IMR-90 (cell line): Measurements from ENCODE around the gene STAT6. TPM values are rescaled to one million over a fixed set of nuclear protein-coding genes. Genes with fewer than 3 reads are reported as not detected.

Source experiments
- ATAC-seq: fragments of 200-7000 bp; cut with Tn5 transposase; 2 replicates; pipeline ENCODE4 v1.9.1; 2020; ENCODE audit warnings: low read depth, mild to moderate bottlenecking, moderate library complexity
- BruUV-seq: library from RNA; stranded (reverse); fragments of 400-500 nt; replicated peaks from 2 replicates; lab custom pipeline; 2021; lab: Mats Ljungman, UMichigan
- CTCF ChIA-PET: fragments of 300-600 bp; formaldehyde crosslinking; extraction: SDS; loops from one replicate; lab custom pipeline; 2021; ENCODE audit warnings: antibody characterized with exemption; lab: Yijun Ruan, JAX
- POLR2A ChIA-PET: fragments of 300-600 bp; sonication (Branson Sonifier 250); formaldehyde crosslinking; loops from one replicate; lab custom pipeline; 2022; ENCODE audit warnings: antibody characterized with exemption; ENCODE audit not compliant: unreplicated experiment; lab: Charles Lee
- DNase-seq: peaks from one replicate; pipeline ENCODE4 v3.0.0; 2013
- H2AFZ ChIP-seq: replicated peaks from 2 replicates; pipeline ENCODE3; 2013; ENCODE audit warnings: low read length, mild to moderate bottlenecking; ENCODE audit not compliant: poor library complexity
- H2AK5ac ChIP-seq: 2 replicates; pipeline ENCODE4 v1.6.1; 2013; ENCODE audit warnings: low read depth, low read length, inconsistent platforms
- H2AK9ac ChIP-seq: replicated peaks from 2 replicates; pipeline ENCODE3; 2013; ENCODE audit warnings: mild to moderate bottlenecking, low read depth, low read length, moderate library complexity; ENCODE audit not compliant: poor library complexity
- H2BK120ac ChIP-seq: 2 replicates; pipeline ENCODE4 v1.6.1; 2013; ENCODE audit warnings: low read depth, low read length, inconsistent platforms
- H2BK15ac ChIP-seq: 3 replicates; pipeline ENCODE4 v1.6.1; 2013; ENCODE audit warnings: low read depth, low read length, inconsistent platforms
- H2BK20ac ChIP-seq: 2 replicates; pipeline ENCODE4 v1.6.1; 2013; ENCODE audit warnings: low read depth, mild to moderate bottlenecking, inconsistent platforms, low read length, moderate library complexity
- H2BK5ac ChIP-seq: 2 replicates; pipeline ENCODE4 v1.6.1; 2013; ENCODE audit warnings: mild to moderate bottlenecking, low read depth, low read length, inconsistent platforms; ENCODE audit not compliant: poor library complexity, severe bottlenecking
- H3K14ac ChIP-seq: replicated peaks from 2 replicates; pipeline ENCODE4 v1.6.1; 2013; ENCODE audit warnings: low read depth, low read length, inconsistent platforms
- H3K18ac ChIP-seq: 2 replicates; pipeline ENCODE4 v1.6.1; 2013; ENCODE audit warnings: low read depth, low read length, control low read depth
- H3K23ac ChIP-seq: 2 replicates; pipeline ENCODE4 v1.6.1; 2013; ENCODE audit warnings: low read depth, low read length, inconsistent platforms
- H3K27ac ChIP-seq: 2 replicates; pipeline ENCODE4 v1.5.1; 2013; ENCODE audit warnings: mild to moderate bottlenecking, control low read depth, low read length; ENCODE audit not compliant: insufficient read depth
- H3K27me3 ChIP-seq: 2 replicates; pipeline ENCODE4 v1.6.1; 2013; ENCODE audit warnings: low read length; ENCODE audit not compliant: control insufficient read depth, insufficient read depth
- H3K36me3 ChIP-seq: 2 replicates; pipeline ENCODE4 v1.6.1; 2013; ENCODE audit warnings: low read length, mixed read lengths; ENCODE audit not compliant: control insufficient read depth, insufficient read depth
- H3K4ac ChIP-seq: 2 replicates; pipeline ENCODE4 v1.6.1; 2013; ENCODE audit warnings: low read depth, low read length, inconsistent platforms
- H3K4me1 ChIP-seq: 2 replicates; pipeline ENCODE4 v1.6.1; 2013; ENCODE audit warnings: low read length, mixed read lengths; ENCODE audit not compliant: control insufficient read depth, insufficient read depth
- H3K4me2 ChIP-seq: 2 replicates; pipeline ENCODE4 v1.6.1; 2013; ENCODE audit warnings: low read depth, mild to moderate bottlenecking, control low read depth, low read length, moderate library complexity
- H3K4me3 ChIP-seq: 2 replicates; pipeline ENCODE4 v1.5.1; 2013; ENCODE audit warnings: low read depth, mild to moderate bottlenecking, control low read depth, low read length, moderate library complexity; ENCODE audit not compliant: insufficient read depth
- H3K56ac ChIP-seq: 2 replicates; pipeline ENCODE4 v1.6.1; 2013; ENCODE audit warnings: low read length, inconsistent platforms; ENCODE audit not compliant: insufficient read depth; ENCODE audit errors: extremely low read depth
- H3K79me1 ChIP-seq, 2 experiments: 2 replicates each; pipeline ENCODE4 v1.6.1; 2013; ENCODE audit warnings: low read length in 2 of 2, inconsistent platforms in 1 of 2, low read depth in 1 of 2
- H3K9ac ChIP-seq: 2 replicates; pipeline ENCODE4 v1.6.1; 2013; ENCODE audit warnings: low read depth, low read length, control low read depth
- H3K9me1 ChIP-seq: 2 replicates; pipeline ENCODE4 v1.6.1; 2013; ENCODE audit warnings: low read length, inconsistent platforms; ENCODE audit not compliant: insufficient read depth
- H3K9me3 ChIP-seq: 2 replicates; pipeline ENCODE4 v1.6.1; 2013; ENCODE audit warnings: low read length; ENCODE audit not compliant: control insufficient read depth, insufficient read depth
- H4K20me1 ChIP-seq: 2 replicates; pipeline ENCODE4 v1.6.1; 2013; ENCODE audit warnings: low read length, inconsistent platforms; ENCODE audit not compliant: insufficient read depth
- H4K5ac ChIP-seq: 2 replicates; pipeline ENCODE4 v1.6.1; 2013; ENCODE audit warnings: mild to moderate bottlenecking, low read depth, low read length, control low read depth
- H4K8ac ChIP-seq, 2 experiments: 2 replicates each; pipeline ENCODE4 v1.6.1; 2013; ENCODE audit warnings: low read depth in 2 of 2, low read length in 2 of 2, control low read depth in 1 of 2, inconsistent platforms in 1 of 2
- H4K91ac ChIP-seq: 2 replicates; pipeline ENCODE4 v1.6.1; 2013; ENCODE audit warnings: low read depth, low read length, inconsistent platforms; ENCODE audit not compliant: insufficient read depth
- BHLHE40 ChIP-seq: fragments of 150-350 bp; IDR thresholded peaks from 2 replicates; pipeline ENCODE4 v1.6.1; 2016; ENCODE audit warnings: mild to moderate bottlenecking, low read depth, low read length
- CHD1 ChIP-seq: IDR thresholded peaks from 2 replicates; pipeline ENCODE4 v1.6.1; 2012; ENCODE audit warnings: low read depth, low read length, improper control_type of control experiment
- CTCF ChIP-seq: conservative IDR thresholded peaks from 2 replicates; pipeline ENCODE4 v1.5.1; 2012; ENCODE audit warnings: mild to moderate bottlenecking, low read depth, low read length, improper control_type of control experiment
- ELK1 ChIP-seq: fragments of 150-350 bp; IDR thresholded peaks from 2 replicates; pipeline ENCODE4 v1.6.1; 2016; ENCODE audit warnings: low read depth, mild to moderate bottlenecking, low read length, moderate library complexity, borderline replicate concordance
- FOS ChIP-seq: fragments of 150-350 bp; IDR thresholded peaks from 2 replicates; pipeline ENCODE4 v1.6.1; 2016; ENCODE audit warnings: low read depth, low read length
- MAFK ChIP-seq: IDR thresholded peaks from 2 replicates; pipeline ENCODE4 v1.6.1; 2012; ENCODE audit warnings: low read depth, low read length, improper control_type of control experiment
- MAZ ChIP-seq: IDR thresholded peaks from 2 replicates; pipeline ENCODE4 v1.6.1; 2012; ENCODE audit warnings: low read depth, mild to moderate bottlenecking, low read length, improper control_type of control experiment, moderate library complexity, borderline replicate concordance
- MXI1 ChIP-seq: IDR thresholded peaks from 2 replicates; pipeline ENCODE4 v1.6.1; 2012; ENCODE audit warnings: low read depth, mild to moderate bottlenecking, low read length, moderate library complexity, borderline replicate concordance
- NFE2L2 ChIP-seq: fragments of 150-350 bp; IDR thresholded peaks from 2 replicates; pipeline ENCODE4 v1.6.1; 2016; ENCODE audit warnings: low read depth, mild to moderate bottlenecking, low read length
- RAD21 ChIP-seq: IDR thresholded peaks from 2 replicates; pipeline ENCODE4 v1.6.1; 2012; ENCODE audit warnings: low read length, improper control_type of control experiment
- RFX5 ChIP-seq: IDR thresholded peaks from 2 replicates; pipeline ENCODE4 v1.8.0; 2012; ENCODE audit warnings: low read depth, mild to moderate bottlenecking, low read length, moderate library complexity
- SMC3 ChIP-seq: fragments of 150-350 bp; IDR thresholded peaks from 2 replicates; pipeline ENCODE4 v1.6.1; 2016; ENCODE audit warnings: low read depth, mild to moderate bottlenecking, antibody characterized with exemption, low read length, moderate library complexity
- WGBS, 2 experiments: methylation state at CpG; one replicate each; pipeline versions ENCODE4 v1.1.5 to v1.1.7; 2013; ENCODE audit warnings: missing lambda C conversion rate in 2 of 2; ENCODE audit not compliant: insufficient read length in 1 of 2; ENCODE audit errors: extremely low coverage in 2 of 2; 5-methylcytosine and 5-hydroxymethylcytosine counted together
- dilution Hi-C: fragments of 300-500 bp; cut with HindIII; formaldehyde crosslinking; loops from one replicate; pipeline ENCODE4 v1.14.3; 2018; ENCODE audit warnings: low sequenced_read_pairs; ENCODE audit not compliant: unreplicated experiment
- in situ Hi-C: fragments of 300-500 bp; cut with MboI; formaldehyde crosslinking; loops from 3 replicates; pipeline ENCODE4 v1.14.3; 2019; ENCODE audit warnings: low sequenced_read_pairs, inconsistent platforms, mixed read lengths
- intact Hi-C: fragments of 100-400 bp; cut with micrococcal nuclease; formaldehyde crosslinking; loops from 2 replicates; pipeline ENCODE4 v1.10.0; 2022
- polyA plus RNA-seq, 3 experiments: library from polyadenylated mRNA; depleted of rRNA; stranded (reverse); fragments of >200 nt; gene quantifications; 2 replicates each; pipeline ENCODE4 v1.2.3, GENCODE V29; 2012; ENCODE audit warnings: low replicate concordance in 1 of 3
- total RNA-seq: library from RNA; depleted of rRNA; stranded (reverse); fragments of >200 nt; gene quantifications from 2 replicates; pipeline ENCODE4 v1.2.3, GENCODE V29; 2012

Gene STAT6
- total and polyA plus RNA-seq, 2 of the 4 experiments (the other 2 are of a cell fraction), result 43.4 to 96.9 TPM

- Histone ChIP-seq H3K27me3 (no peaks in the 10 kb centered on the region), H3K9me3 (no peaks in the 10 kb centered on the region), H3K56ac (peak within 1 kb of the TSS; percentile 99), H3K79me1 (peaks cover 5 to 52% of the 10 kb centered on the region in 2 experiments; a peak in 3 of 4 replicates), H2BK120ac (peak within 1 kb of the TSS; percentile 93), H3K4ac (peak within 1 kb of the TSS; percentile 100), H2AFZ (peak within 1 kb of the TSS; percentile 86), H2BK20ac (peak within 1 kb of the TSS; percentile 64; the same call in 1 of the 2 replicates), H4K5ac (peak within 1 kb of the TSS; percentile 96), H3K4me3 (peak within 1 kb of the TSS; percentile 98), H3K4me2 (peak within 1 kb of the TSS; percentile 92), H3K18ac (peak within 1 kb of the TSS; percentile 96), H2BK5ac (peak within 1 kb of the TSS; percentile 99), H2BK15ac (peak within 1 kb of the TSS; percentile 86; the same call in 2 of the 3 replicates), H3K9me1 (peaks cover 6% of the 10 kb centered on the region), H4K20me1 (peaks cover 44% of the 10 kb centered on the region), H3K9ac (peak within 1 kb of the TSS; percentile 100), H4K91ac (peak within 1 kb of the TSS; percentile 98), H3K14ac (peak within 1 kb of the TSS; percentile 100), H3K36me3 (peaks cover 32% of the 10 kb centered on the region), H3K4me1 (peaks cover 32% of the 10 kb centered on the region), H3K23ac (peak within 1 kb of the TSS; percentile 100), H4K8ac (peak within 1 kb of the TSS; percentile 96 to 99), H2AK5ac (peak within 1 kb of the TSS; percentile 100), H2AK9ac (peak within 1 kb of the TSS; percentile 100), H3K27ac (peak within 1 kb of the TSS; percentile 99)
- intact Hi-C loops (loop anchor here (1.0 to 2.0 kb wide), 2 partner anchors 16 to 23 kb away; partner anchors contain the start of gene STAT6), dilution Hi-C loops (no loop called here), in situ Hi-C loops (no loop called here)
- ATAC-seq (peak; percentile 50), DNase-seq (peak; percentile 97)
- ChIA-PET CTCF (no interaction called here), POLR2A (interaction anchor here (0.5 to 1.6 kb wide), 7 partner anchors 9 to 101 kb away, joined by 3 to 9 read pairs (median 3); partner anchors contain the start of genes NEMP1 and STAT6)
- 1% methylated on average over 17 of the region's 91 CpGs; no CpG with 5 or more reads in 1 of the 2 experiments for WGBS, 2 experiments
- no TSS peak for BruUV-seq
- TF ChIP-seq FOS (no peak), NFE2L2 (no peak), CHD1 (peak; percentile 93; the same call in 1 of the 2 replicates), BHLHE40 (peak; percentile 94), RFX5 (no peak), SMC3 (no peak), ELK1 (no peak), CTCF (no peak), RAD21 (no peak), MAFK (no peak), MXI1 (peak; percentile 87), MAZ (peak; percentile 92)
Measured at GRCh38 chr12:57088354-57089270, 22.6 kb downstream of the STAT6 start, which contains the start of gene NAB2. NAB2 (plus strand) TSS chr12:57089114; CDS start chr12:57089272, 158 bp downstream.
